SU-DHL-6 (cell line): ENCODE results near the gene ZNF831.

ENCODE experiments used
- H2AFZ ChIP-seq: fragments of 200-600 bp; sonication (generic); 2 replicates; pipeline ENCODE4 v1.6.1; 2014; ENCODE audit warnings: low read depth, mild to moderate bottlenecking, moderate library complexity, mixed read lengths, antibody characterized with exemption, low read length; ENCODE audit not compliant: severe bottlenecking
- H3F3A ChIP-seq: fragments of 200-600 bp; shearing (Covaris generic); 2 replicates; pipeline ENCODE4 v1.6.0; 2016; ENCODE audit warnings: antibody characterized with exemption, mild to moderate bottlenecking; ENCODE audit not compliant: insufficient read depth
- H3K27ac ChIP-seq: fragments of 200-600 bp; sonication (generic); 2 replicates; pipeline ENCODE4 v1.5.1; 2016; ENCODE audit warnings: low read depth, mild to moderate bottlenecking, low read length, moderate library complexity, mixed read lengths
- H3K27me3 ChIP-seq: fragments of 200-600 bp; sonication (generic), shearing (Covaris generic); 2 replicates; pipeline ENCODE4 v1.6.0; 2014; ENCODE audit warnings: mild to moderate bottlenecking, low read length
- H3K36me3 ChIP-seq: fragments of 200-600 bp; sonication (generic); 2 replicates; pipeline ENCODE4 v1.6.1; 2014; ENCODE audit warnings: mild to moderate bottlenecking, low read length, mixed read lengths
- H3K4me2 ChIP-seq: fragments of 300-600, 200-600 bp; shearing (Covaris generic), sonication (generic); 2 replicates; pipeline ENCODE4 v1.6.0; 2014; ENCODE audit warnings: low read length, low read depth, mild to moderate bottlenecking; ENCODE audit not compliant: poor library complexity, severe bottlenecking
- H3K4me3 ChIP-seq: fragments of 200-600 bp; sonication (generic); 2 replicates; pipeline ENCODE4 v1.5.1; 2014; ENCODE audit warnings: antibody characterized with exemption, low read length, mild to moderate bottlenecking, mixed read lengths; ENCODE audit not compliant: insufficient read depth, poor library complexity, severe bottlenecking
- H3K79me2 ChIP-seq: fragments of 200-600 bp; sonication (generic); 2 replicates; pipeline ENCODE4 v1.6.1; 2014; ENCODE audit warnings: mild to moderate bottlenecking, low read length, moderate library complexity; ENCODE audit not compliant: insufficient read depth
- H3K9ac ChIP-seq: fragments of 200-600 bp; sonication (generic); 2 replicates; pipeline ENCODE4 v1.7.0; 2014; ENCODE audit warnings: mild to moderate bottlenecking, low read length
- H3K9me2 ChIP-seq: fragments of 200-600 bp; sonication (generic); replicated peaks from 2 replicates; pipeline ENCODE4 v1.6.1; 2014; ENCODE audit warnings: low read length; ENCODE audit not compliant: insufficient read depth
- H3K9me3 ChIP-seq: fragments of 200-600 bp; sonication (generic); 2 replicates; pipeline ENCODE4 v1.6.1; 2014; ENCODE audit warnings: low read length, mixed read lengths; ENCODE audit not compliant: insufficient read depth
- H4K20me1 ChIP-seq: fragments of 200-600 bp; sonication (generic); 2 replicates; pipeline ENCODE4 v1.6.1; 2014; ENCODE audit warnings: low read depth, mild to moderate bottlenecking, antibody characterized with exemption, low read length, moderate library complexity, mixed read lengths
- EZH2phosphoT487 ChIP-seq: fragments of 200-600 bp; sonication (generic), shearing (Covaris generic); conservative IDR thresholded peaks from 2 replicates; pipeline ENCODE4 v1.6.1; 2018; ENCODE audit warnings: mild to moderate bottlenecking, antibody characterized with exemption, low read length, moderate library complexity, mixed read lengths
- TF ChIP-seq, protein P1 (sequence below): fragments of 200-600 bp; sonication (generic); IDR thresholded peaks from one replicate; pipeline ENCODE4 v1.5.1; 2017; ENCODE audit warnings: antibody characterized with exemption, mild to moderate bottlenecking, low read length, moderate library complexity; ENCODE audit not compliant: insufficient read depth, poor library complexity, severe bottlenecking

Gene ZNF831

DNA sequence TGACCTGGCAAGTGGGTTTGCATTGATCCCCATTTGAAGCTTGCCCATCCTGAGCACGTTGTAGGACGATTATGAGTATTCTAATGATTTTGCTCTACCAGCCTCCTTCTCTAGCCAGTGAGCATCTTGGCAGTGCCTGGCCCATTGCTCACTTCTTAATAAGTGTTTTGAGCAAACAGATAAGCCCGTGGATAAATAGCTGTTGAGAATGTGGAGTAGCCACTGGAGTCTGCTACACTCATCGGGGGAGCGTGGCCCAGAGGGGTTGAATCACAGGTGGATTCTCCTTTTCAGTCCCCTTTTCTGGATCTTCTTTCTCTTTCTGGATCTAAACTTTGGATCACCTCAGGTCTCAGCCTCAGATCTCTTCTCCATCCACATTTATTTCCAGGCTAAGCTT, 120.8 kb downstream of the ZNF831 start:
- Histone ChIP-seq H3K9me2 (no peaks in the 10 kb centered on the region), H4K20me1 (no peaks in the 10 kb centered on the region), H3K27ac (no peak overlapping the region), H3K36me3 (no peaks in the 10 kb centered on the region), H3K79me2 (no peaks in the 10 kb centered on the region), H3K27me3 (peaks cover 2% of the 10 kb centered on the region; the same call in 1 of the 2 replicates), H3K4me2 (no peak overlapping the region), H3K4me3 (no peak overlapping the region), H3K9me3 (no peaks in the 10 kb centered on the region), H3K9ac (no peak overlapping the region), H3F3A (no peaks in the 10 kb centered on the region), H2AFZ (no peak overlapping the region)
- TF ChIP-seq, protein P1, sequence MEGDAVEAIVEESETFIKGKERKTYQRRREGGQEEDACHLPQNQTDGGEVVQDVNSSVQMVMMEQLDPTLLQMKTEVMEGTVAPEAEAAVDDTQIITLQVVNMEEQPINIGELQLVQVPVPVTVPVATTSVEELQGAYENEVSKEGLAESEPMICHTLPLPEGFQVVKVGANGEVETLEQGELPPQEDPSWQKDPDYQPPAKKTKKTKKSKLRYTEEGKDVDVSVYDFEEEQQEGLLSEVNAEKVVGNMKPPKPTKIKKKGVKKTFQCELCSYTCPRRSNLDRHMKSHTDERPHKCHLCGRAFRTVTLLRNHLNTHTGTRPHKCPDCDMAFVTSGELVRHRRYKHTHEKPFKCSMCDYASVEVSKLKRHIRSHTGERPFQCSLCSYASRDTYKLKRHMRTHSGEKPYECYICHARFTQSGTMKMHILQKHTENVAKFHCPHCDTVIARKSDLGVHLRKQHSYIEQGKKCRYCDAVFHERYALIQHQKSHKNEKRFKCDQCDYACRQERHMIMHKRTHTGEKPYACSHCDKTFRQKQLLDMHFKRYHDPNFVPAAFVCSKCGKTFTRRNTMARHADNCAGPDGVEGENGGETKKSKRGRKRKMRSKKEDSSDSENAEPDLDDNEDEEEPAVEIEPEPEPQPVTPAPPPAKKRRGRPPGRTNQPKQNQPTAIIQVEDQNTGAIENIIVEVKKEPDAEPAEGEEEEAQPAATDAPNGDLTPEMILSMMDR = no peak
- no peak for TF ChIP-seq EZH2phosphoT487

DNA sequence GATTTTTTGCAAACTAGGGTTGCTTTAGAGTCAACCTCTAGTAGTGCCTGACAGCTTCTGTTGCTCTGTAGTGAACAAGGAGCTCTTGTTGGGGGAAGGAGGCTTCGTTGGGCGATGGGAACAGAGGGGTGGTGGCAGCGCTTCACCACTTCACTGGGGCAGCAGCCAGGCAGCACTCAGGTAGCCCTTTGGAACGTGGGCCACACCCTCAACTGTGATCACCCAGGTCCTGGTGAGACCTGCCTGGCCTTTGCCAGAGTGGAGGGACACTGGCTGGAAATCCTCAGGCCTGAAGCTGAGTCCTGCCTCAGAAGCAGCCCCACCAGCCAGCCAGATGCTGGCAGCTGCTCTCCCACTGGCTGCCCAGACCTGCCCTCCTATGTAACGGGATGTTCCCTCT, 126.4 kb downstream of the ZNF831 start:
- no peak for TF ChIP-seq EZH2phosphoT487
- TF ChIP-seq, protein P1 = no peak
- no peaks in the 10 kb centered on the region for H3K36me3 ChIP-seq
- H3K27me3 ChIP-seq = no peaks in the 10 kb centered on the region
- no peak overlapping the region for H2AFZ ChIP-seq
- no peak overlapping the region for H3K4me2 ChIP-seq
- no peaks in the 10 kb centered on the region for H3K9me2 ChIP-seq
- H4K20me1 ChIP-seq = no peaks in the 10 kb centered on the region
- H3K27ac ChIP-seq = no peak overlapping the region
- H3K9ac ChIP-seq = no peak overlapping the region
- no peak overlapping the region for H3K4me3 ChIP-seq
- H3K9me3 ChIP-seq = no peaks in the 10 kb centered on the region
- H3K79me2 ChIP-seq = no peaks in the 10 kb centered on the region
- H3F3A ChIP-seq = no peaks in the 10 kb centered on the region

DNA sequence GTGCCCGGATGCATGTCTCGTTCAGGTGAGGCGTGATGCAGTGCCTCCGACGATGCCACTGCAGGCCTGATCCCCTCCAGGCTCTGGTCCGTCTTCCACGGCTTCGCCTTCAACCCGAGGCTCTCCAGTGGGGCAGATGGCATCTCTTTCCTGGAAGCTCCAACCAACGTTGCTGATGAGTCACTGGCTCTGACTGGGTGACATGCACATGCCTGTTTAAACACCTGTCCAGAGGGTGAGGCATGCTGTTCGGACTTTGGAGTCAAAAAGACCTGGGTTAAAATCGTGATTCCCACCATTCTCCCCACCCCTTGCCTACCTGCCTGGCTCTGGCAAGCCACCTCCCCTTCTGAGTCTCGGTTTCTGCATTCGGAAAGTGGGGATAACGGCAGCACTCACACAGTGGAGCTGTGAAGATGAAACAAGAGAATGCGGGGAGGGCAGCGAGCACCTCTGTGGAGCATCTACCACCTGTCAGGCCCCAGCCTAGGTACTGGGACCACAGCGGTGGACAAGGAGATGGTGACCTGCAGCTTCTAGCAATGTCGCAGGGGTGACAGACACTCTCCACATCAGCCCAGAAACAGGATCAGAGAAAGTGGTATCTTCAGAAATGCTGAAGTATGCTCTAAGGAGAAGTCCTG, 128.2 kb downstream of the ZNF831 start:
- H3K27ac ChIP-seq = no peak overlapping the region
- 0 out of 2 replicates have a peak, but pooled peaks cover 5% of the 10 kb centered on the region for H3K27me3 ChIP-seq
- TF ChIP-seq, protein P1 = no peak
- TF ChIP-seq EZH2phosphoT487 = no peak
- H3K9me2 ChIP-seq = no peaks in the 10 kb centered on the region
- no peak overlapping the region for H3K4me2 ChIP-seq
- no peaks in the 10 kb centered on the region for H3K9me3 ChIP-seq
- no peaks in the 10 kb centered on the region for H3K36me3 ChIP-seq
- no peaks in the 10 kb centered on the region for H3K79me2 ChIP-seq
- no peak overlapping the region for H3K9ac ChIP-seq
- H3F3A ChIP-seq = no peaks in the 10 kb centered on the region
- no peaks in the 10 kb centered on the region for H4K20me1 ChIP-seq
- no peak overlapping the region for H2AFZ ChIP-seq
- H3K4me3 ChIP-seq = no peak overlapping the region
